GM19240 (cell line): ENCODE measurements around the gene NSF.
"Not testable (repeated sequence)": the region's sequence is repeated elsewhere in the genome, so short reads cannot be mapped to it uniquely, and the experiment has no call there.

Source experiments
- DNase-seq: peaks from one replicate; pipeline ENCODE4 v3.0.0; 2011; ENCODE audit warnings: low spot score; ENCODE audit not compliant: insufficient read length

The NSF gene

GRCh38 chr17:46628753-46629436, 38.4 kb downstream of the NSF start:
- DNase-seq, result not testable (repeated sequence)

DNA sequence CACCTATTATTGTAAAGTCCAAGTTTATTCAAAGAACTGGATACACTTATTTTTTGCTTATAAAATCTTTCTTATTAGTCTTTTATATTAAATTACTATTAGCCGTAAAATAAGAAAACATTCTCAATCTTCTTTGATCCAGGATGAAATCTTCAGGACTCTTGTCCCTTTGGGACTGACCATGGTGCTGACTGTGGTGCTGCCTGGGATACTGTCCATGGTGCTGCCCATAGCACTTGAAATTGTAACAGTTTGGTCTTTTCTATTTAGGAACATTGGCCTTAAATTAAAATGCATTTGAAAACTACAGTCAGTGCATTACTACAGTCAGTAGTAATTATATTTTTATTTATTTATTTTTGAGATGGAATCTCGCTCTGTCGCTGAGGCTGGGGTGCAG, 41.7 kb downstream of the NSF start:
- DNase-seq, result not testable (repeated sequence)

DNA sequence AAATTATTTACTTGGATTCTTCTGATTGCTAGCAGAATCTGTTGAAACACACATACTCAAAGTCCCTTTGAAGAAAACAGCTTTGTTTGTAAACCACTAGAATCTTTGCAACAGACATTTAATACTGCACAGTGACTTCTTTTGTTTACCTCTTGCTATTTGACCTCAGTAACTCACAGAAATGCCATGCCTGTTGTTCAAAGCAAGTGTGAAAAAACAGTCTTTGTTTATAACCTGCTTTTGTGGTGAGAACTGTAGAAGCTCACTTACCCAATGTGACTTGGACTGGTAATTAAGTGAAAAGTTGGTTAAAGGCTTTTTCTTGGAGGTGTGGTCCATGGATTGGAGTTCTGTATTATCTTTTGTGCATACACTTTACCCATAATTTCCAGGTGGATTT, 44.4 kb downstream of the NSF start:
- DNase-seq, result not testable (repeated sequence)

DNA sequence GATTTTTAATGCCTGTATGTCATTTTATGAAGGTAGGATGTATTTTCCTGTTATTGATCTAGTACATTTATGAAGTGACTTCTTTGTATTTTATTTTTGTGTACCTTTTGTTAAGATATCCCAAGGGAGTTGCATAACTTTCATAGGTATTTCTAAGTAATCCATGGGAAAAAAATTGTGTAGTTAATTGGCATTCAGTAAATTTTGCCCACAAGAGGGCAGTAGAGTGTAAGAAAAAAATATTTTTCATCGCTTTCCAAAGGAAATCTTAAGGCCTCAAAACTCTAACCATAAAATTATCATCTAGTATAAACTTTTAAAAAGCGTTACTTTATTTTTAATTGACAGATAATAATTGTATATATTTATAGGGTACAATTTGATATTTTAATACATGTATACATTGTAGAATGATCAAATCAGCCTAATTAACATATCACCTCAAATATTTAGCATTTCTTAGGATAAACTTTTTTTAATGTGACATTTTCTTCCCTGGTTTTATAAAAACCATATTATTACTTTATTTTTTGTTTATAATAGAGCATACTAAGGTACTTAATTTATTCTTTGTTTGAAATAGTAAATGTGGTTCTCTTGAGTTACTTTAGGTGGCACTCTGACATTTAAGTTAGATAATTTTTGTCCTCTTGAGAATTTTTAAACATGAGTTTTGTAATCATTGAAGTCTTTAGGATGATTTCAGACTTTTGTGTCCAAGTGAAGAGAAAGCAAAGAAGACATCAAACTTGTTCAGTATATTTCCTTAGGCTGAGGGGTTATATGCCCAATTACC, 51.6 kb downstream of the NSF start:
- not testable (repeated sequence) for DNase-seq

DNA sequence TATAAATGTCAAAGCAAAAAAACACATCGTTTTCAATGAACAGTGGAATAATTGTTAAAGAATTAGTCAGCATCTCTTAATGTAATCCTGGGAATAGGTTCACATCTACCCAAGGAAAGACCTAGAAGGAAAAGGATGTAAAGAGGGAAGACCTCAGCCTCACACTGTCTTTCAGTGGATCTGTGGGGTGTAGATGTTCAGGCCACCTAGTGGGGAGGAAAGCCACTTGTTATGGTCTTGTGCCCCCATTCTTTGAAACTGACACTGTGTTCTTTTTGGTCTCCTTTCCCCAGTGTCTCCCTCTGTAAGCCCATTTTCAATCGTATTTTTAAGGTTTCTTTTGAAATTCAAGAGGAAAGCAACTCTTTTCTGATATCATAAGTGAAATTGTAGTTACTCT, 56.8 kb downstream of the NSF start:
- not testable (repeated sequence) for DNase-seq

DNA sequence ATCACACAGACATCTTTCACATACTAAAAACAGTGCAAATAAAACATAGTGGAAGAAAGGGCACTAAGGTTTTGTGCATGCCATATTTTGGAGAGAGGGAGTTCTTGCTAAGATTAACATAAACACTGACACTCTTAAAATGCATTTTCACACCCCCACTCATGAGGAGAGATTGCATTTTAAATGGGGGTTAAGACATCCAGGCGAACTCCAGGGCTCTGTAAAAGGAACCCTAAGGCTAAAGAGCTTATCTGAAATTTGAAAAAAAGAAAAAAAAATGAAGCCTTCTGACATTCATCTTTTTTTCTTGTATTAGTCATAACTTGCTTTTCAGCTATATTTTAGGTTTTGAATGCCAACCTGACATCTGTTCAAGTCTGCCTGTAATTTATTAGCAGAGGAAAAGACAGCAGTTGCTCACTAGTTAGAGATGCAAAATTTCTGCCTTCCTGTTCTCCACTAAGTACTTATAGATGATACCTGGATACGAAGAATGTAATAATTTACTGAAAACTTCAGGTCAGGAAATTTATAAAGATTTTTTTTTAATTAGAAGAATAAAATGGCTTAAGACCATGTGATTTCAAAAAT, 57.3 kb downstream of the NSF start:
- not testable (repeated sequence) for DNase-seq

DNA sequence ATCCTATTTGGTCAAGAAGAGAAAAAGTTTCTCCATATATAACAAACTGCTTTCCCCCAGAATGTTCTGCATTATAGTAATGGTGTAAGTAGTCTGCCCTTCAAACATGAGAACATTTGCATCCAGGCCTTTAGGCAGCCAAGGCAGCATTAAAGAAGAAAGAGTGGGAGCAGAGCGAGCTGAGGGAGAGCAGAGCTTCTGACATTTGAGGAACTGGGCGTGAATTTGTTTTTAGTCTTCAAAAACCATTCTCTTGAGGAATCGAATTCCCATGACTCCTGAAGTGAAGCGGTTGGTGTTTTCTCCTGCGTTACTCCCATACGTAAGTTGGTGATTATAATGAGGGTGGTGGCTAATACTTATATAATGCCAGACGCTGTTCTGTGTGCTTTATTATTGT, 58.8 kb downstream of the NSF start:
- DNase-seq, result not testable (repeated sequence)

GRCh38 chr17:46652024-46652643, 61.7 kb downstream of the NSF start:
- DNase-seq, result not testable (repeated sequence)

DNA sequence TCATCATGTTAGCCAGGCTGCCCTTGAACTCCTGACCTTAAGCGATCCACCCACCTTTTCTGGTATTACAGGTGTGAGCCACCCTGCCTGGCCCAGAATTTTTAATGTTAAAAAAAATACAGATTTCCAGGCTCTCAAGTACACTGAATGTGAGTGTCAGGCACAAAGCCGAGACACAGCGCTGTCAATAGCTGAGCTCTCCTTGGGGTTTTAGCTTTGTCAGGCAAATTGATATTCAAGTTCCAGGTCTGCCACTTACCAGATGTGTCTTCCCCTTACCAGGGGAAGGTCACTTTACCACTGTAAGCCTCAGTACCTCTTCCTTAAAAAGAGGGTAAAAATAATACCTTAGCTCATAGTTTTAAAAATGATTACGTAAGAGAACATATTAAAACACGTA, 67.8 kb downstream of the NSF start:
- not testable (repeated sequence) for DNase-seq

DNA sequence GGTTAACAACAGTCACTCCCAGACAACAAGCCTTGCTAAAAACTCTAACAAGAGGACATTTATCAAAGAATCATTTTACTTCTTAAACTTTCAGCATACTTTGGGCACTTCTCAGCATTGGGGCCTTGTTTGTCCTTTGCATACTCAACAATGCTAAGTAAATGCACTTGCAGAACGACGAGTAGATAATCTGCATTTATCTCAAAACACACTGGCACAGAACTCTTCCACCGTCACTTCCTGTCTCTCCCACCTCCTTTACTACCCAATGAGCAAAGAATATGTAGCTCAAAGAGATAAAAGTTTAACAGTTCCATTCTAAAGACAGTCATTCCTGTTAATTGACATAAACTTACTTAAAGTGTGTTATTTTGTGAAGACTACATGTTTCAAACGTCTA, 69.2 kb downstream of the NSF start:
- not testable (repeated sequence) for DNase-seq

DNA sequence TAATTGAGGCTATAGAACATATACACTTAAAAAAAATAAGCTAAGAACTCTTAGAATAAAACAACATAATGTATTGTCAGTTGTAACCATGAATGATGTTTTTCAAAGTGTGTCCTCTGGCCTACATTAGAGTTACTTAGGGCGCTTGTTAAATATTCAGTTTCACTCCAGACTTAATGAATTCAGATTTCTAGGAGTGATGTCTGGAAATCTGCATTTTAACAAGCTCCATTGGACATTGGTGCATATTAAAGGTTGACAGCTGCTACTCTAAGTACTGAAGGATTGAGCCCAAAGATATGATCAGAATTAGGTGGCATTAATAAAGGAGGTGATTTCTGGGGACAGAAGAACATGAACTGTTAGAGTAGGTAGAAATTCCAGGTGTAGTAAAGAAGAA, 72.7 kb downstream of the NSF start:
- not testable (repeated sequence) for DNase-seq

GRCh38 chr17:46663552-46663951, 73.1 kb downstream of the NSF start:
- DNase-seq, result not testable (repeated sequence)

DNA sequence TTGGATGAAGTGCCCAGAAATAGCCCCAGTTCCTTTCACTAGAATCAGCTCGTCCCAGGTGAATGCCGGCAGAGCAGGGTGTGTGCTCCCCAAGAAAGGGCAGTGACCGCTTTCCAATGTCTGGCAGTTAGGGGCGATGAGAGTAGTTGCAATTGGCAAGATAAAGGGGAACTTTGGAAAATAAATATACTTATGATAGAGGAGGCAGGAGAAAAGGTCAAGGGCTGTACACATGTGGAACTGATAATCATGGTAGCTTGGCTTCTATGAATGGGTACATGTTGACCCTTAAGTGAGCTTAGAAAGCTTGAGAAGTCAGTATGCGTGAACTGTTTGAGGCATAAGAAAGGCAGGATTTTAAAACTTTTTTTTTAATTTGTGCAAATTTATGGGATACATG, 75.5 kb downstream of the NSF start:
- DNase-seq, result not testable (repeated sequence)

GRCh38 chr17:46670789-46671188, 80.3 kb downstream of the NSF start:
- not testable (repeated sequence) for DNase-seq

- DNase-seq, result not testable (repeated sequence)
Measured at GRCh38 chr17:46672777-46673176, 82.3 kb downstream of the NSF start.

- DNase-seq, result not testable (repeated sequence)
Measured at GRCh38 chr17:46677819-46678218, 87.3 kb downstream of the NSF start.

GRCh38 chr17:46683653-46684052, 93.2 kb downstream of the NSF start:
- not testable (repeated sequence) for DNase-seq

DNA sequence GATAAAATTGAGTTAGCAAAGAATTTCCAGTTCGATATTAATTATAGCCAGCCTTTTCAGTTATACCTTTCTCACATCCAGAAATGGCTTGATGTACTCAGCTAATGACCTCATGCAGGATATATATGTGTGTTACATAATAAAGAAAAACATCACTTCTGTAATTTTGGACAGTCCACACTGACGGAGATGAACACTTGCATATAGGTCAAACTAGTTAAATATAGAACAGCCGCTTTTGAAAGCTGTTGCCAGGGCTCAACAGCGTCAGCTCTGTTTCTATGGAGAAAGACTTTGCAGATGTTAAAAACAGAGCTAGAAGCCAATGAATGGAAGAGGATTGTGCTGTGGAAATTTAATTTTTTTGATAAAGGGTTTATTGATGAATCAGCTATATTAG, 94.8 kb downstream of the NSF start:
- not testable (repeated sequence) for DNase-seq

DNA sequence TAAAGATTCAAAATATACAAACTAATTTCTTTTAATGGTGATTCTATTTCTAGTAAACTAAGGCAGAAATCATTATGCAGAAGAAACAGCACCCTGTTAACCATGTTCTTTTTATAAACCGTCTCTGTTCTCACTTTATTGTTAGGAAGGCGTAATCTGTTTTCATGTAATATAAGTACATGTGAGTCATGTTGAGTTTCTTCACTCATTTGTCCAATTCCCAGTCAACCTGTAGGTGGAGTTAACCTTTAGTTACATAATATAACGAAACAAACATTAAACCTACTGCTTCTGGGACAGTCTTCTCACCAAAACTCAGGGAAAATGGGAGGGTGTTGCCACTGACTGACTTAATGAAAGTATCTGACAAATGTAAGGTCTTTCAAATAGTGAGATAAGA, 101.7 kb downstream of the NSF start:
- not testable (repeated sequence) for DNase-seq

GRCh38 chr17:46693283-46693682, 102.8 kb downstream of the NSF start:
- not testable (repeated sequence) for DNase-seq

DNA sequence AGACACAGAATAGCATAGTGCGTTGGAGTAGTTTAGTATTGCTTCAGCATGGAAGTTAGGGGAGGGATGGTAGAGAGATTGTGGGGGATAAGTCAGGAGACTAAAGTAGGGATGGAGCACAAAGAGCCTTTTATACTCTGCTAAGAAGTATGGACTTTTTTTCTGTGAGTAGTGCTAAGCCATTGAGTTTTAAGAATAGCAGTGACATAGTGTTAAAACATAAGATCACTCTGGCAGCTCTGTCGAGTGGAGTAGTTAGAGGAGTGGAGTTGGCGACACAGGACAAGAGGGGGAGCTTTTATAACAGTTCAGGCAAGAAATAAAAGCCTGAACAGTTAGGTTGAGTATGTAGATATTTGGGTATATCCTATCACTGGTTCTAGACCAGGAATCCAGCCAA, 106.1 kb downstream of the NSF start:
- not testable (repeated sequence) for DNase-seq

GRCh38 chr17:46699014-46699413, 108.5 kb downstream of the NSF start:
- not testable (repeated sequence) for DNase-seq
